DMS114 treated with DMSO at 0.1 percent for 48 hours (cell line): ENCODE measurements around the gene MGRN1.
A peak's percentile ranks its signal among the peaks of the same experiment; 100 is the strongest.

Experiments
- DNase-seq: peaks from one replicate; lab custom pipeline; 2025; ENCODE audit not compliant: unreplicated experiment; lab: John Stamatoyannopoulos, UW

The MGRN1 gene

DNA sequence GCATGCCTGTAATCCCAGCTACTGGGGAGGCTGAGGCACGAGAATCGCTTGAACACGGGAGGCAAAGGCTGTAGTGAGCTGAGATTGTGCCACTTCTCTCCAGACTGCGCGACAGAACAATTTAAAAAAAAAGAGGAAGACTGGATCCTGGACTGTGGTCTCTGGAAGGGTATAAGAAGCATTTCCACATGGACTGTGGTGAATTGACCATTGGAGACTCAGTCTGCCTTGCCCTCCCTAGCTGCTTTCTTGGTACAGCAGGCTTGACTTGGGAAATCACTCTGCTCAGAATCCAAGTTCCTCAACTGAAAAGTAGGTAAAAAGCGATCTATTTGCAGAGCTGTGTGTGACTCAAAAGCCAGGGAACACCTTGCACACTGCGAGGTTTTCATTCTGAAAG, 1.0 kb upstream of the MGRN1 start:
- no peak for DNase-seq

DNA sequence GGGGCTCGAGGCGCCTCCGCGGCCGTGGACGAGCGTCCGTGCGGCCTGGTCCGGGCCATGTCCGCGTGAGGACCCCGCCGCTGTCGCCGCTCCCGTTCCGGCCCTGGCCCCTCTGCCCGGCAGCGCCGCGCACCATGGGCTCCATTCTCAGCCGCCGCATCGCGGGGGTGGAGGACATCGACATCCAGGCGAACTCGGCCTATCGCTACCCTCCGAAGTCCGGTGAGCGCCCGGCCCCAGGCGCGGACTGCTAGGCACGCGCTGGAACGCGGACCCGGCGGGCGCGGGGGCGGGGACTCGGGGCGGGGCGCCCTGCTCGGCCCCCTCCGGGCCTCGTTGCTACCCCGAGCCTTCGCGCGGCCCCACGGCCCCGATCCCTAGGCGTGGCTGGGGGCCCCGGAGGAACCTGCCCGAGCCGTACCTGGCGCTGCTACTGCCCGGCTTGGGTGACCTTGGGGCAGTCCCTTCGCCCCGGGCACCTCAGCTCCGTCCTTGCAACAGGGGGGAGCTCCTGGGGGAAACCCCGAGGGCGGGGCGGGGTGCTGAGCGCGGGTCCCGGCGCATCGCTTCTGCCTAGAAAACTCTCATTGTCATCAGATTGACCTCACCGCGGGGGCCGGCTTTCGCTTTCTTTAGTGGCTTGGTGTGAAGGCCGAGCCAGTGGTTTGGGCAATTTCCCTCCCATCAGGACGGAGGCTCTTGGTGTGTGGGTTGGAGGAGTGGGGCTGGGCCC, 367 bp downstream of the MGRN1 start:
- no peak for DNase-seq

DNA sequence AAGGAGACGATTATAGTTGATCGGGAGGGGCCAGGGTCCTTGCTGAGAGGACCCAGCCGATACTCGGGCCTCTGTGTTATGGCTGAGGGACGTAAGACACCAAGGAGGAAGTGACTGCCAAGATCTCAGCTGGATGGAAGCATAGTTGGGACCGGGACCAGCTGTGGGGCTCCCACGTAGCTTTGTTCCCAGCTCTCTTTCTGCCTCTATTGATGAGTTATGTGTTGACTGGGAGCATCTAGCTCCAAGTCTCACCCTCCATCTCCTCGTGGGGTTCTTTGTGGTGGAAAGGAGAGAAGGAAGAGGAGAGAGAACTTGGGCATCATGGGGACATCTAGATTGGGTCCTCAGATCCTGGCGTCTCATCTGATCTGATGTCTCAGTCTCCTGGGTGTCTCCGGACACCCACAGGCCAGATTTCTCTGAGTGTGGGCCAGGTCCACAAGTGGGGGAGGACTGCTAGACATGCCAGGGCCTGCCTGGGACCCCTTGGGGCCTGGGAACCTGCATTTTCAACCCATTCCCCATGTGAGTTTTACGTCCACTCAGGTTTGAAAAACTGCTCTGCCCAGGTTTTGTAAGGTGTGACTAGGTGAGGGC, 1.0 kb downstream of the MGRN1 start:
- no peak for DNase-seq

DNA sequence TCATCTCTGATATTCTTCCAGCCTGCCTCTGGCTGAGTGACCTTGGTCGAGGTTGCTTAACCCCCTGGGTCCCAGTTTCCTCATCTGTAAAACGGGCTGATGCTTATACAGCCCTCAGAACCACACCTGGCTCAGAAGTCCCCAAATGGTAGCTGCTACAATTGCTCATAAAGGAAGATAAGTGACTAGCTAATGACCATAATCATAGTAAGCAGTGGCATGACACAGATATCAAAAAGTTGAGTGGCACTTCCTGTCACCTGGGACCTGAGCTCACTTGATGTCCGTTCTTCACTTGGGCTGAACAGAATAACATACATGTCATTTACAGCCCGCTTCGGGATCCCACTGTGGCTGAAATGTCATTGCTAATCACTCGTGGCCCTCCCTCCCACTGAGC, 1.8 kb downstream of the MGRN1 start:
- no peak for DNase-seq

DNA sequence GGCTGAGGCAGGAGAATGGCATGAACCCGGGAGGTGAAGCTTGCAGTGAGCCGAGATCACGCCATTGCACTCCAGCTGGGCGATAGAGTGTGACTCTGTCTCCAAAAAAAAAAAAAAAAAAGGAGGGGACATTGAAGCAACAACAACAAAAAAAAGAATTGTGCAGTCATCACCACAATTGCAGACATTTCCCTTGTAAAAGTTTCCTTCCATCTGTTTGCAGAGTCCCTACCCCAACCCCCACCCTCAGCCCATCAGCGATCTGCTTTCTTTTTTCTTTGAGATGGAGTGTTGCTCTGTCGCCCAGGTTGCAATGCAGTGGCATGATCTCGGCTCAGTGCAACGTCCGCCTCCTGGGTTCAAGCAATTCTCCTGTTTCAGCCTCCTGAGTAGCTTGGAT, 3.7 kb downstream of the MGRN1 start:
- DNase-seq, result no peak

DNA sequence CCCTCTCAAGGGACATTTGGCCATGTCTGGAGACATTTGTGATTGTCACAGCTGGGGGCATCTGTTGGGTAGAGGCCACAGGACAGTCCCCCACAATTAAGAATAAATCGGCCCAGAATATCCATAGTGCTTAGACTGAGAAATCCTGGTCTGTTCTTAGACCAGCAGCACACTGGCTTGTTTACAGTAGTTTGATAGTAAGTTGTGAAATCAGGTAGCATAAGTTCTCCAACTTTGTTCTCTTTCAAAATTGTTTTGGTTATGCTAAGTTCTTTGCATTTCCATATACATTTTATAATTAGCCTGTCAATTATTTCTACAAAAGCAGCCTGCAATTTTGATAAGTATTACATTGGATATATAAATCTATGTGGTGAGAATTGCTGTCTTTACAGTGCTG, 6.8 kb downstream of the MGRN1 start:
- DNase-seq, result no peak

DNA sequence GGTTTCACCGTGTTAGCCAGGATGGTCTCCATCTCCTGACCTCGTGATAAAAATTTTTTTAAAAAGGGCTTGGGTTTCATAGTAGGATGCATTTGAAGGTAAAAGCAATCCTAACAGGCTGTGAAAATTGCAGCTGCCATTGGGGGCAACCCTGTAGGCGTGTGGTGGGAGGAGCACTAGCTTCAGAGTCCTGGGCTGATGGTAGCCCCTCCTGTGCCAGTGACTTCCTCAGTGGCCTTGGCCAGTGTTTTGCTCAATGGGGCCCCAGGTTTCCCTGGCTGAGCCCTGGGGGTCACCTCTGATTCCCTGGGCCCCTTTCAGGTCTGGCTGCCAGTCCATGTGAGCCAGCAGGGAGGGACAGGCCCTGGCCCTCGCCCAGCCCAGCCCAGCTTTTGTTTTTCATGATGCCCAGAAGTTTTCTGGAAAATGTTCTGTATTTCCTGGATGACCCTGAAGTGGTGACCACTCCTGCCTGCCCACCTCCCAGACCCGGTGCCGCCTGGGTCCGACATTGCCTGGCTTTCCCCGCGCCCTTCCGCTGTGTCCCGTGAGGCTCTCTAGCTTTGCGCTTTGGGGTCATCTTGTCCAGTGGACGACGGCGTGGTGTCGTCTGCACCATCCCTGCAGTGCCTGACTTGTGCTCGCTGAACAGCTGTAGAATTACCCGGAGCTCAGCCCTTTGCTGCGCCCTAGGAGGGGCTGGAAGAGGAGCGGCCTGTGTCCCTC, 9.4 kb downstream of the MGRN1 start:
- DNase-seq, result no peak

DNA sequence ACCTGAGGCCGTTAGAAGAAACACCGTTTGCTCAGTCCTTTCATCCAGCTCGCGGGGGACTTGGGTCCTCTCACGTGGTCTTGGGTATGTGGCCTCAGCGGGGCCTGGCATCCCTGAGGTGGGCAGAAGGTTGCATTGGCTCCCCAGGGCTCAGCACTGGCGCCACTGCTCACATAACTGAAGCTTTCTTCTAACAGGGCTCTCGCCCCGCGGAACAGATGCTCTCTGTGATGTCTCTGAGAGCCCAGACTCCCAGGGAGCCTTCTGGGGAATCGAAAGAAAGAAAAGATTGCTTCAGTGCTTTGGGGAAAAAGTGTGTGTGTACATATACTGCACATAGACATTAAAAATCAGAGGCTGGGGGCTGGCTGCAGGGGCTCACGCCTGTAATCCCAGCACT, 10.1 kb downstream of the MGRN1 start:
- DNase-seq, result no peak

DNA sequence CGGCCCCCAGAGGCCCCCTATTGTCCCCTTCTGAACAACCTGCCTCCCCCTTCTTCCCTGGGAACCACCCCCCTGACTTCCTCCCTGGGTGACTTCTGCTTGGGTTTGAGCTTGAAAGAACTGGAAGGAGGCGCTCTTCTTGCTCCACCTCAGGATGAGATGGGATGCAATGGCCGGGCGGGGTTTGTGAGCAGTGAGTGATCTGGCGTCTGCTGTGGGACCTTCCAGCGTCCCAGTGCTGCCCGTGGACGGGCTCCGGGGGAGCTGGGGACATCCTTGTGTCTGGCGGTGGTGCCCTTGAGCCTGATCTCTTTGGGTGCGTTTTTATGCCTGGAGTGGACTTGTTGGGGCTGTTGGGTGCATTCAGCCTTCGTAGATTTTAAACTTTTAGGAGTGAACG, 11.6 kb downstream of the MGRN1 start:
- no peak for DNase-seq

DNA sequence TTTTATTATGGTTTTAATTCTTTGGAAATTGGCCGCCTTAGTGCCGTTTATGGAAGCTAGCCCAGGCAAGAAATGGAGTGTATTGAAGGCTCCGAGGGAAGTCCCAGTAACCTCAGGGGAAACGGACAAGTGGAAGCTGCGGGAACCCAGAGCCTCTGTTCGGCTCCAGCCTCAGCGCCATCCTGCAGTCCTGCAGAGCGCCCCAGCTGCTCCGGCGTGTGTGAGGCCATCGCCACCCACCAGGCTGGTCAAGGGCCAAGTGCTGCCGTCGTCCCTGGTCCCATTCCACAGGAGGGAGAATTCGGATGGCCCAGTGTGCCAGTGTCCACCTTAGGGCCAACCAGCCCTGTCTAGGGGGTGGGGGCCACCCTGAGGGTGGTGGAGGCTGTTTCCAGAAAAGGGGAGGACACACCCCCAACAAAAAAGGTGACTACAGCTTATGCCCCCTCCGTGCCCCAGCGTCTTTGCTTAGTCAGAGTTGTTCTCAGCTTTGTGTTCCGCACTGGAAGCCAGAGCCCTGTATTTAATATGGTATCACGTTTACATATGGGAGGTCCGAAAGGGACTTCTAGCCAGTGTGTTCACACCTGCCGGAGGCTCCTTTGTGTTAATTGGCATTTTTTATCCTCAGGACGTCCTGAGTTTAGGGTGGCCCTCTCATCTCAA, 13.0 kb downstream of the MGRN1 start:
- DNase-seq, result no peak

DNA sequence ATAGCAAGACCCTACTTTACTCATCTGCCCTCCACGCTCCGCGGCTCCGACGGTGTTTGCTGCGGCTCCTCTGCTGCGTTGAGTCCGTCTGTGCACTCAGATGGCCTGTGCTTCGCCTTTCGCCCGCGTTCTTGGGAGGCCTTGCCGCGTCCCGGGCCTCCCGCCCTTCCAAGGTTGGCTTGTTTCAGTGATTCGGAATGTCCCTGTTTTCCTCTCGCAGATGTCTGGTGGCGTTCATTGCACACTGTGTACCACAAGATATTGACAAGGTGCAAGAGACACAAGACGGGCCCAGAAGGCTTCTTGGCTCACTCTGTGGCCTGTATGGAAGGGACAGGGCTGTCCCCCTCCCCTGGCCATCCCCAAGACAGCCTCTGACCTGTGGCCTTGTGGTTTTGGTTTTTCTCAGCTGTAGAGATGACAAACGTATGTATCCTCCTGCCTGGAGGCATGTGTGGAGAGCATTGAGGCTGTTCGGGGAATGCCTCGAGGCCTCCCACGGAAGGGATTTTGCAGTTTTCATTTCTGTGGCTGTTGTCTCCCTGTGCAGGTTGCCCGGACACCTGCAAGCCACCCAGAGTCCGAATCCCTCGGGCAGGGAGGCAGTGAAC, 15.4 kb downstream of the MGRN1 start:
- DNase-seq, result no peak

DNA sequence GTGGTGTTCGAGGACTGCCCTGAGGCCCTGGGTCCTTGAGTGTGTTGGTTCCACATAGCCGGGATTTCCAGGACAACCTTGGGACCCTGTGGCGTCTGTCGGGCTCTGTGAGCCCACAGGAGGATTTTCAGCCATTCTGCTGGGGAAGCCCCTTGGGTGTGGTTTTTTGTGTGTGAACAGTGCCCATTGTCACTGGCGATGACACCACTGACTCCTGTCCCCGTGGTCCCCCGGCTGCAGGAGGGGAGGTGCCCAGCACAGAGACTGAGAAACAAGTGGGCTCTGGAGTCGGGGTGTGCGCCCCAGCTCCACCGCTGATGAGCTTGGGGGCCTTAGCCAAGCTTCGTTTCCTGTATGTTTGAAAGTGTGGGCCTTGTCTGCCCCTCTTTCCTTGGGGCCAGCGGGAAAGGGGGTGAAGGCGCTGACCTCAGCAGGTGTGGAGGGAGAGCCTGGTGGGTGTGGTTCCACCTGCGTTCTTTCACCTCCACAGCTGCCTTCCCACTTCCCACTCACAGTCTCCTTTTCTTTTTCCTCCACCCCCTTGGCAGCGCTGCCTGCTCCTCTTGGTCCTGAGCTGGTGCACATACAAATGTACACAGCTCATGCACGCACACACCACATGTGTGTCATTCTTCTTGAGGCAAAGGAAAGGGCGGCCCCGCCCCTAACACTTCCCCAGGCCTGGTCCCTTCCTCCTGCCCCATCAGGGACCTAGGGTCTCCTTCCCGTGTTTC, 16.1 kb downstream of the MGRN1 start:
- no peak for DNase-seq

DNA sequence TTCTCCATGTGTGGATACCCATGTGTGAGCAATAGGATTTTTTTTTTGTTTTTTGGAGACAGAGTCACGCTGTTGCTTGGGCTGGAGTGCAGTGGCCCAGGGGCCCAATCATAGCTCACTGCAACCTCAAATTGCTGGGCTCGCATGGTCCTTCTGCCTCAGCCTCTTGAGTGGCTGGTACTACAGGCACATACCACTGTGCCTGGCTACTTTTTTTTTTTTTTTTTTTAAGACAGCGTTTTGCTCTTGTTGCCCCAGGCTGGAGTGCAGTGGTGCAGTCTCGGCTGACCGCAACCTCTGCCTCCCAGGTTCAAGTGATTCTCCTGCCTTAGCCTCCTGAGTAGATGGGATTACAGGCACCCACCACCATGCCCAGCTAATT, 16.7 kb downstream of the MGRN1 start:
- no peak for DNase-seq

DNA sequence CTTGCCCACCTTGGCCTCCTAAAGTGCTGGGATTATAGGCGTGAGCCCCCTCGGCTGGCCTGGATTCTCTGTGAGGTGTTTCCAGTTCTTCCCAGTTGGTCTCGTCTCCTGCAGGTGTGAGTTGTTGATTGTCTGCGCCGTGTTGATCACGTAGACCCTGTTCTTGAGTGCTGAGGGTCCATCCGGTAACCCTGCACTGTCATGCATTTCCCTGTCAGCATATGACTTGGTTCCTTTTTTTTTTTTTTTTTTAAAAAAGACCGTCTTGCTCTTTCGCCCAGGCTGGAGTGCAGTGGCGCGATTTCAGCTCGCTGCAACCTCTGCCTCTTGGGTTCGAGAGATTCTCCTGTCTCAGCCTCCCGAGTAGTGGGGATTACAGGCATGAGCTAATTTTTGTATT, 17.3 kb downstream of the MGRN1 start:
- no peak for DNase-seq

DNA sequence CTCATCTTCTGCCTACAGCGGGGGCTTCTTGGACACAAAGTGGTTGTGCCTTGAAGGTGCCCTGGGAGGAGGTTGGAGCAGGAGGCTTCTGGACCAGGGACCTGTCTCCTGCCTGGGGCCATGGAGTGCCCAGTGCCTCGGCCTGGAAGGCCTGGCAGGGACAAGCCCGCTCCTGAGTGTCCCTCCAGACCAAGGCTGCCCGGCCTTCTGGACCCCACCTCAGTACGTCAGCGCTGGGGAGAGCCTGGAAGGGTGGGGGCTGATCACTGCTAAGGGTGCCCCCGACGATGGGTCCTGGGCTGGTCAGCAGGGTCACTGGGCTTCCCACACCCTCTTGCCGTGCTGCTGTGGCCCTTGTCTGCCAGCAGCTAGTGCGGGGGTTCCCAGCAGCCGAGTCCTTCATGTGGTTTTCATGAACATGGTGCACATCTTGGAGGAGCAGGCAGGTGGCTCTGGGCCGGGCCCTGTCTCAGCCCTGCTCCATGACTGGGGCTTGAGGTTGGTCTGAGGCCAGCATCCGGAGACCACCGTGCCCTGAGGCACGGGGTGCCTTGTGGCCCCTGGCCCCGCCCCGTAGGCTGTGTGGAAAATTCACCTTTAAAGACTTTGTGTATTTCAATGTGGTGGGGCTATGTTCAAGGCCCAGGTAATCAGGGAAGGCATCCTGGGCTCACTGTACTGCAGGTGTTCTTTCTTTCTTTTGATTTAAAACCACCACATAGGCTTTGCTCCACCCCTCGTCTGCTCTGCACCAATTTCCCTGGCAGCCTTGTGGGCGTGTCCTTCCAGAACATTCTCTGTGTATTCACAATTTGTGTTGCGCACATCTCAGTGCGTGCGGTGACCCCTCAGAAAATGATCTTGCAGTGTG, 22.4 kb downstream of the MGRN1 start:
- DNase-seq, result no peak

DNA sequence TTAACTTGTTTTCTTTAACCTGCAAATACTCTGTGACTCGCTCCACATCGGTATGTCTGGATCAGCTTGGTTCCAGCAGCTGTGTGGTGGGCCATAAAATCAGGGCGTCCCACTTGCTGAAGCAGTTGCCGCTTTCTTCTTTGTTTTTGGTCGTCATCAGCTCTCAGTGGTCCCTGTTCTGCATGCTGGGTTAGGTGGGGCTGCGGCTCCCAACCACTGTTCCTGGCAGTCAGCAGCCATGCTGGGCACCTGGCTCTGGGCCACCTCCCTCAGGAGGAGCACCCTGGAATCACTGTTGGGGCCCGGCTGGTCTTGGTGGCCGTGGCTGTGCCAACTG, 23.0 kb downstream of the MGRN1 start:
- no peak for DNase-seq

DNA sequence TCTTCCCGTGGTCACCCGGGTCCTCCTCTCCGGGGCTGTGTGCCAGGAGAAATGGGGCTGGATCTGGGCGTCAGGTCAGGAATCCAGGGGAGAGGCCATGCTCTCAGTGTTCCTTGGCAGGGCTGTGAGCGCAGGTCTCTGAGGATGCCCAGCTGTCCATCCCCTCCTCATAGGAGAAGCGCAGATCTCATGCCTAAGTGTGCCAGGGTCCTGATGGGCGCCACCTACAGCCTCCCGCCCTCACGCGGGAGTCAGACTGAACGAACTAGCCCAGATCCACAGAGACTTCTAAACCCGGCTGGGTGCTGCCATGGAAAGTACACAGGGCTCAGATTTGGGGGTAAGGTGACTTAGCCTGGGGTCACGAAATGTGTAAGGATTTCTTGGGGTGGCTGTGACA, 24.3 kb downstream of the MGRN1 start:
- DNase-seq, result no peak

DNA sequence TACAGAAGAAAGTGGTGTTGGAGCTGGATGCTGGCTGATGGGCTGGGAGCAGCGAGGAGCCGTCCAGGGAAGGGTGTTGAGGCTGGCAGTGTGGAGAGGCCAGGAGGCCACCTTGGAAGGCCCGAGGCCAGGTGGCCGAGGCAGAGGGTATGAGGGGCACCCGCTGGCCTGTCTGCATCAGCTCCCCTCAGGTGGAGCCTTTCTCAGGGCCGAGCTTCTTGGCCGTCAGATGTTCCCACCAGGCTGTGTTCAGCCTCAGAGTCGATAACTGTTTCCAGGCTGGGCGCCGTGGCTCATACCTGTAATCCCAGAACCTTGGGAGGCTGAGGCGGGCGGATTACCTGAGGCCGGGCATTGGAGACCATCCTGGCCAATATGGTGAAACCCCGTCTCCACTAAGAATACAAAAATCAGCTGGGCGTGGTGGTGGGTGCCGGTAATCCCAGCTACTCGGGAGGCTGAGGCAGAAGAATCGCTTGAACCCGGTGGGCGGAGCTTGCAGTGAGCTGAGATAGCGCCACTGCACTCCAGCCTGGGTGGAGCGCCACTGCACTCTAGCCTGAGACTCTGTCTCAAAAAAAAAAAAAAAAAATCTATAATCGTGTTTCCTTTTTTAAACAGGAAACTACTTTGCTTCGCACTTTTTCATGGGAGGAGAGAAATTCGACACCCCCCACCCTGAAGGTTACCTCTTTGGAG, 25.3 kb downstream of the MGRN1 start:
- no peak for DNase-seq

DNA sequence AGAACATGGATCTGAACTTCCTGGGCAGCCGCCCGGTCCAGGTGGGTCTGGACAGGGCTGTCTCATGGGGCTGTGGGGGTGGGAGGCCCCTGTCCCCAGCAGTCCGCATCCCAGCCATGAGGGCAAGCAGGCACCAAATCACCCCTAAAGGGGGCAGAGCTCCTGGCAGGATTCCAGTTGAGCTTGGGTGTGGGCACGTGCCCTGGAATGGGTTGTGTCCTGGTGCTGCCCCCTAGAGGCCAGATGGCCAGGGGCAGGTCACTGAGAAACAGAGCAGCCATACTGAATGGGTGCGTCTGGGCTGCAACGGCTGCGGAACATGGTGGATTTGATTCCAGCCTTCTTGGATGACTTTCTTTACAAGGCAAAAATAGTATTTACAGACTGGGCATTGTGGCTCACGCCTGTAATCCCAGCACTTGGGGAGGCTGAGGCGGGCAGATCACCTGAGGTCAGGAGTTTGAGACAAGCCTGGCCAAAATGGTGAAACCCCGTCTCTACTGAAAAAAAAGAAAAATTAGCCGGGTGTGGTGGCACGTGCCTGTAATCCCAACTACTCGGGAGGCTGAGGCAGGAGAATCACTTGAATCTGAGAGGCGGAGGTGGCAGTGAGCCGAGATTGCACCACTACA, 25.9 kb downstream of the MGRN1 start:
- peak; percentile 24 for DNase-seq
